K562 (cell line): ENCODE results near the gene TNFSF13. TPM values are rescaled to one million over a fixed set of nuclear protein-coding genes. Genes with fewer than 3 reads are reported as not detected.

Experiments used
- BRD9 ChIP-seq: fragments of 450-650 bp; IDR thresholded peaks from 2 replicates; pipeline ENCODE4 v1.6.1; 2018; ENCODE audit warnings: low read depth; ENCODE audit not compliant: partially characterized antibody
- CCNT2 ChIP-seq: IDR thresholded peaks from 2 replicates; pipeline ENCODE4 v1.6.1; 2011; ENCODE audit warnings: borderline replicate concordance, low read depth, mild to moderate bottlenecking, moderate library complexity, mixed read lengths, low read length; ENCODE audit not compliant: insufficient read length; ENCODE audit errors: extremely low read depth
- CREB5 ChIP-seq: fragments of 250-450 bp; sonication (Bioruptor Pico); IDR thresholded peaks from 2 replicates; pipeline ENCODE4 v1.5.0; 2020; ENCODE audit warnings: mild to moderate bottlenecking
- DPF2 ChIP-seq: fragments of 450-650 bp; IDR thresholded peaks from 2 replicates; pipeline ENCODE4 v1.6.1; 2016
- EP300 ChIP-seq: IDR thresholded peaks from 2 replicates; pipeline ENCODE4 v1.6.1; 2012; ENCODE audit warnings: low read length, improper control_type of control experiment
- NCOR1 ChIP-seq: fragments of 450-650 bp; IDR thresholded peaks from 2 replicates; pipeline ENCODE4 v1.6.1; 2016; ENCODE audit warnings: mild to moderate bottlenecking, moderate library complexity
- NFYB ChIP-seq: IDR thresholded peaks from 2 replicates; pipeline ENCODE4 v1.6.1; 2011; ENCODE audit warnings: mild to moderate bottlenecking, moderate library complexity; ENCODE audit not compliant: insufficient read length; ENCODE audit errors: extremely low read depth
- TEAD4 ChIP-seq, 2 experiments: sonication (generic) in 1 of 2; formaldehyde crosslinking in 1 of 2; IDR thresholded peaks; 2 replicates each; pipeline versions ENCODE4 v1.6.1 to v1.8.0; 2012 to 2022; ENCODE audit warnings: borderline replicate concordance in 1 of 2, inconsistent platforms in 1 of 2, low read length in 1 of 2, mild to moderate bottlenecking in 1 of 2, missing genetic modification reagents in 1 of 2
- ZBTB34 ChIP-seq: fragments of 250-450 bp; sonication (Bioruptor Pico); IDR thresholded peaks from 2 replicates; pipeline ENCODE4 v1.8.0; 2021; ENCODE audit warnings: mild to moderate bottlenecking, moderate library complexity
- ZBTB40 ChIP-seq, 2 experiments: fragments of 450-650 bp in 1 of 2; sonication (generic) in 1 of 2; formaldehyde crosslinking in 1 of 2; IDR thresholded peaks; 2 replicates each; pipeline versions ENCODE4 v1.7.1 to v1.9.0; 2016 to 2022; ENCODE audit warnings: inconsistent platforms in 1 of 2, mild to moderate bottlenecking in 1 of 2, missing genetic modification reagents in 1 of 2
- ZBTB7A ChIP-seq: IDR thresholded peaks from 2 replicates; pipeline ENCODE4 v1.6.1; 2011; ENCODE audit warnings: low read depth, mild to moderate bottlenecking, low read length, moderate library complexity, borderline replicate concordance; ENCODE audit not compliant: control insufficient read depth
- ZNF324 ChIP-seq: fragments of 250-450 bp; sonication (Bioruptor Pico); IDR thresholded peaks from 2 replicates; pipeline ENCODE4 v1.4.0; 2020; ENCODE audit warnings: mild to moderate bottlenecking
- ZNF347 ChIP-seq: fragments of 450-650 bp; formaldehyde crosslinking; IDR thresholded peaks from 2 replicates; pipeline ENCODE4 v1.4.0; 2020; ENCODE audit warnings: low read depth, mild to moderate bottlenecking, moderate library complexity
- ZNF717 ChIP-seq: fragments of 250-450 bp; sonication (Bioruptor Pico); IDR thresholded peaks from 2 replicates; pipeline ENCODE4 v1.5.0; 2021
- polyA plus RNA-seq, 8 experiments: library from polyadenylated mRNA; depleted of rRNA in 4 of 8; stranded (reverse) in 5 of 8; unstranded in 3 of 8; fragments of >200 nt; fragmentation: Nextera tagmentation in 2 of 8; fragmentation: Illumina TruSeq in 1 of 8; extraction: Ambion mirVana in 2 of 8; extraction: Trizol in 1 of 8; gene quantifications; 2 replicates each; pipeline versions ENCODE4 v1.2.1 to v1.2.3, GENCODE V29; 2011 to 2014; ENCODE audit warnings: inconsistent platforms in 1 of 8, missing spikeins in 1 of 8
- total RNA-seq, 7 experiments: library from RNA; depleted of rRNA in 6 of 7; stranded (reverse); fragments of >200 nt in 6 of 7; fragmentation: Illumina TruSeq in 2 of 7; extraction: Trizol in 2 of 7; gene quantifications; 2 replicates each; pipeline versions ENCODE4 v1.2.1 to v1.2.3, GENCODE V29; 2011 to 2021; ENCODE audit warnings: low replicate concordance in 1 of 7

TNFSF13 gene
- total and polyA plus RNA-seq, 9 of the 15 experiments (the other 6 are each of a cell fraction or from before 2014, with no cell fraction given) = 0.04 to 0.51 (median 0.19) TPM; not detected in 1

- peak; percentile 63 for TF ChIP-seq TEAD4 (IDR thresholded peaks at IDR 0.05; ENCODE audit: low read length)
- no peak for TF ChIP-seq TEAD4 (CRISPR knock-in tag; IDR thresholded peaks at IDR 0.05; ENCODE audit: borderline replicate concordance)
- TF ChIP-seq CREB5 (CRISPR knock-in tag) = no peak
- peak; percentile 14; the same call in 1 of the 2 replicates for TF ChIP-seq EP300
- peak; percentile 40; the same call in 1 of the 2 replicates for TF ChIP-seq NCOR1
- TF ChIP-seq ZBTB34 (CRISPR knock-in tag) = no peak
- no peak for TF ChIP-seq NFYB
- TF ChIP-seq ZNF347 (CRISPR knock-in tag) = no peak
- TF ChIP-seq ZNF717 (CRISPR knock-in tag) = no peak
- peak; percentile 27; the same call in 1 of the 2 replicates for TF ChIP-seq ZBTB40 (IDR thresholded peaks at IDR 0.05)
- TF ChIP-seq ZBTB40 (CRISPR knock-in tag; IDR thresholded peaks at IDR 0.05) = no peak
- TF ChIP-seq CCNT2 = peak; percentile 35
- TF ChIP-seq ZNF324 (CRISPR knock-in tag) = no peak
- TF ChIP-seq DPF2 = 0 out of 2 replicates have a peak, but pooled peaks have one; percentile 26
- peak; percentile 44; the same call in 1 of the 2 replicates for TF ChIP-seq ZBTB7A
- TF ChIP-seq BRD9 = no peak
Observed at GRCh38 chr17:7548585-7549400, 9.8 kb upstream of the TNFSF13 start, which contains the start of gene TNFSF12 (continued).
